ENCODE measurements around the gene RPL34.
"Not testable (repeated sequence)": the region's sequence is repeated elsewhere in the genome, so short reads cannot be mapped to it uniquely, and the experiment has no call there.

RPL34 gene

DNA sequence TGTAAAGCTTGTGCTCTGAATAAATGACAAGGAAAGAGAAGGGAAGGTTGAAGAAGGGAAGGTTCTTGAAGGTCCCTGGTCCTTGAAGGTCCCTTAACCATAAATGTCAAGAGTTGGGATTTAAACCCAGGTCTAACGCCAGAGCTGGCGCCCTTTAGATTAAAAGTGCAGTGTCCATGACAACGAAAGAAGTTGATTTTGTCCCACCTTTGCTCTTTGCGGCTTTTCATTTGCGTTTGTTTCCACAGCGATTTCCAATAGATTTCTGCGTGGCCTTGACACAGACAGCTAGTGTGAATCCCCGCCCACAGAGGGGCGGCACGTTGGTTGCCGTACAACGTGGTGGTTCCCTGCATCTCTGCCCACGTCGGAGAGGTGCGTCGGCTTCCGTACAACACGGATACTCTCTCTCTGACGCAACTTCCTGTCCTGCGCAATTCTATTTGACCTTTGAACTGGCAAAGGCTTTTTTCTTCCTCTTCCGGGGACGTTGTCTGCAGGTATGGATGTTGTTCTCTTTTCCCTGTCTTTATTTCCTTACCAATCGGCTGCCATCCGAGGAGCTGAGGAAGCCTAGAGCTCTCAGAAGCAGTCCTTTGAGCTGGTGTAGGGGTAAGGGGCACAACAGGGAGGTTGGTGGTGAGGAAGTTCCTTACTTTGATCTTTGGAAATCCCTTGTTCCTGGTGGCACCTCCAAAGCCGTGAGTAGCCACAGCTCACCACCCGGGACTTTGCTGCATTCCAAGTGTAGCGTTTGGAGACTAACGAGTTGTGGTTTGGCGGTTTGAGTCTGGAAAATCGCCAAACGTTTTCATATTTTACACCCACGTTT is at the start of gene RPL34:
Gene RPL34 (plus strand): TSS at position 476 of the 832 bp plus-strand sequence. CDS start 1,384 bp downstream, outside the sequence.
- DNase-seq (ENCODE audit: low read depth) = peak; percentile 97

DNA sequence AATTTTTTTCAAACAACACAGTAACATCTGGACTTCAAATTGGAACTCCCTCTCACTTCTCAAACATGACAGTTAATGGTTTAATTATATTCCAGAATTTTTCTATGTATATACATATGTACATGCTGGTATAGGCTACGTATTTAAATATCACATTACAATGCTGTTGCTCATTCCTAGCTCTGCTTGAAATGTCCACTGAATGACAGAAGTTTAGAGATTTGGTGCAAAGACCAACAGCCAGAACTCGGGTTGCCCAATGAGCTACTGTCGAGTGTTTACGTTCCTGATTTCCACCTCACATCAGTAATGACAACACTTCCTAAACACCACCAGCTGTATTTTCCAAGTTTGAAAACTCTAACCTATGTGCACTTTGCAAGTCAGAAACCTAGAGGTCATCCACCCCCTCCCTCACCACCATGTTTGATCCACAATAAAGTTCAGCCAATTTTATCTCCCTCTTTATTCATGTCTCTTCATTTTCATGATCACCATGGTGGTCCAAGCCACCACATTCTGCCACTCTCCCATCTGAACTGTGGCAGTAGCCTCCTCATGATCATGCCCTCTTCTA is 49.3 kb upstream of the RPL34 start:
- DNase-seq (ENCODE audit: low read depth) = no peak

DNA sequence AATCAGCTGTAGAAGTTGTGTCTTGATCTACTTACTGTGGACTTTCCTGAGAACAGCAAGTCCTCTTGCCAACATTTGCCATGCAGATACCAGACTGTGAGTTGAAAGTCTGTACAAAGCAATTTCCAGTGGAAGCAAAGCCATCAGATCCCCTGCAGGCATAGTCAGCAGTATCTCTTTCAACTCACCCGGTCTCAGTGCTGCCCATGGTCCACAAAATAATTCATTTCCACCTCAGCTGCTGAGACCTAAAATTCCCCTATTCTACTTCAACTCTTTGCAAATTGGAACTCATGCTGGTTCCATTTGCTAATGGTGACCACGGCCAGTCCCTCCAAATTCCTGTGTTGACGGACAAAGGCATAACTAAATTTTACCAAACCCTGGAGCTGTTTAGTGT is 46.0 kb upstream of the RPL34 start:
- DNase-seq (ENCODE audit: low read depth) = no peak

DNA sequence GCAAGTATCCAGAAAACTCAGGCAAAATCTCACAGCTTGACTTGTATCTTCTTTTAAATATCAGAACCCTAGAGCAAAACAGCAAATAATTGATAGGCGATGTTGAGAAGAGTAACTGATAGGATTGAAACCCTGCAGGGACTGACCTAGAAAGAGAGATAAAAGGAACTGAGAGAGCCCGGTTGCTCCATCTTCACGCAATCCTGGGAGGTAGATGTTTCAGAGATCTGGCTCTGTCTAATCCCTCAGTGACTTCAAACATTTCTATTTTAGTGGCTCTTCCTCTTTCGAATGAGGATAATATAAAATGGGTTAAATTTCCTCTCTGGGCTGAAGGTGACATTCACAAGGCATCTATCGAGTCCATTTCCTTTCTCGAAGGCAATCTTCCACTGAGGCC is 39.3 kb upstream of the RPL34 start:
- no peak for DNase-seq (ENCODE audit: low read depth)

DNA sequence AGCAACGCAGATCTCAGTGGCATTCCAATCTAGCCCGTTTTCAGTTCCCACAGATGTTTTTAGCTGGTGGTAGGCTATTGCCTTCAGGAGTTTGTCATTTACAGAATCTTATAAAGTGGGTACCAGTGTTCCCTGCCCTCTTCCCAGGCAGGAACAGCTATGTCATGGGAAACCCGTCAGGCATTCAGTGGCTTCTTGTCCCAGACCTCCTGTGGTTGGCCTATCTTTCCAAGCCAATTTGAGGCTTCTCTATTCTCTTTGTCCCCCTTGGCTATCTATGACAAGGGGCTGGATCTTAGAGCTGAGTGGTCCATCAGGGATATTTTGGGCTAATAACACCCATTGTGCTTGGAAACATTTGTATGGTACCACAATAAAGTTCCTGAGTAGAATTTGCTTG is 33.6 kb upstream of the RPL34 start:
- DNase-seq (ENCODE audit: low read depth) = no peak

DNA sequence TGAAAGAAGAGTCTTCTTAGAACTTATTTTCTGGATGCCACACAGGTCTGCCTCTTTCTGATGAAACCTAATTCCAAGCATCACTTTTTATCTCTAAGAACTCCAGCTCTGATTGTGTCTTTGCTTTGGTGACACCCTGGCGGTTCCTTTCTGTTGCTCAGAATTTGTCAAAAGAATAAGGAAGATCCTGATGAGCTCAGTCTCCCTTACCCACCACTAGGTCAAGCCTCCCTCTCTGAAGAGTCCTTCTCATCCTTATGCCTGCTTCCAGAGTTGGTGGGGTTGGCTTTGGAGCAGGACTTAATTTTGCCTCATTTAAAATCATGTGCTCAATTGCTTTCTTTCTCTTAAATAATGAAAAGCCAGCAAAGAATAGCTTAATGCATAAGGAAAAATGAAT is 31.5 kb upstream of the RPL34 start:
- no peak for DNase-seq (ENCODE audit: low read depth)

DNA sequence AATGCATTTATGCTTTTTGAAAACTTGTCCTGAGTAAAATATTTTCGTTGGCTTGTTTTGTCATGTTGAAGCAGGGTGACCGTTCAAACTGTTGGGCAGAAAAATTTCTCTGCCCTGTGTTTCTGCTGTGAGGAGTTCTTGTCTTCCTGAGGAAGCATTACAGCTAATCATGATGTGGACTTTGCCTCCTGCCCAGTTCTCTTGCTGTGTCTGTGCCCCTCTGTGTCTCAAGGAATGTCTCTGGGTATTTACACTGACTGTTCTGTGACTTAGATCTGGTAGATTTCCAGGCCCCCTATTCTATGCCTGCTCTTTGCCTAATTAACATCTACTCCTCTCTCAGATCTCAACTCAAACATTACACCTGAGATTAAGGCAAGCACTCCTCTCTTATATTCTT is 30.4 kb upstream of the RPL34 start:
- DNase-seq (ENCODE audit: low read depth) = no peak

DNA sequence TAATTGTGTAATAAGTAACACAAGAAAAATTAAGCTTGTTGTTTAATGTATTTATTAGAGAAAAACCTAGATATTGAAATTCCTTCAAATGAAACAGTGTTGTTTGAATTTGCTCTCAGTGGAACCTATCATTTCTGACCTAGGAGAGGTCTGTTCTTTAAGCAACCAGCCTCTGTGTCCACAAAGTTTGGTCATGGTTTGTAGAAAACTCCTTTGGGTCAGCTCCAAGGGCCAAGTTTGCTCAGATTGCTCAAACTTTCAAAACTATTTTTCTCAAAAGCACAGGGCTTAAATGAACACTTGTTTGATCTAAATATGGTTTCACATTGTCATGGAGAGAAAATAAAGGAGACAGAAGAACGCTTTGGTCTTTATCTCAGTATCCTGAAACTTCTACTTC is 29.6 kb upstream of the RPL34 start:
- DNase-seq (ENCODE audit: low read depth) = no peak

DNA sequence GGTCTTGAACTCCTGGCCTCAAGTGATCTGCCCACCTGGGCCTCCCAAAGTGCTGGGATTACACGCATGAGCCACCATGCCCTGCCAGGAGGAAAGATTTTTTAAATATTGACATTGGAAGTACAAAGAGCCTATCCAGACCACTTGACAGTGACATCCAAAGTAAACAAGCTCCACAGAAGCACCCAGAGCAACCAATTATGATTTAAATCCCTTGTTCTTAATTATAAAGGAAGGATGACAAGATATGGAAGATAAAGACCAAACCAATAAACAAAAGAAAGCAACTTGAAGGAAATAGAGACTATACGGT is 27.7 kb upstream of the RPL34 start:
- no peak for DNase-seq (ENCODE audit: low read depth)

DNA sequence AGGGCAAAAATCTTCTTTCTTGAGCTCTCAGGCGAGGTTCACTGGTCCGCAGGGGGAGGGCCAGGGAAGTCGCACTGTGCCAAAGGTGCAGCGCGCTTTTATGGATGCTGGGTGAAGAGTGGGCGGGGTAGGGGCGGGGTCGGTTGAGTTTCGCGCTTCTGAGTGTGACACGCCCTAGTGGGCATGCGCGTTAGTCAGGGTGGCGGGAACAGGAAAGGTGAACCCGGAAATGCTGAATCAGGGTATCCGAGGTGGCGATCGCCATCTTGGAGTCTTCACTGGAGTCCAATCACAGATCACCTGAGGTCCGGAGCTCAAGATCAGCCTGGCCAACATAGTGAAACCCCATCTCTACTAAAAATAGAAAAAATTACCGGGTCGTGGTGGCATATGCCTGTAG is 26.1 kb upstream of the RPL34 start:
- not testable (repeated sequence) for DNase-seq (ENCODE audit: low read depth)

DNA sequence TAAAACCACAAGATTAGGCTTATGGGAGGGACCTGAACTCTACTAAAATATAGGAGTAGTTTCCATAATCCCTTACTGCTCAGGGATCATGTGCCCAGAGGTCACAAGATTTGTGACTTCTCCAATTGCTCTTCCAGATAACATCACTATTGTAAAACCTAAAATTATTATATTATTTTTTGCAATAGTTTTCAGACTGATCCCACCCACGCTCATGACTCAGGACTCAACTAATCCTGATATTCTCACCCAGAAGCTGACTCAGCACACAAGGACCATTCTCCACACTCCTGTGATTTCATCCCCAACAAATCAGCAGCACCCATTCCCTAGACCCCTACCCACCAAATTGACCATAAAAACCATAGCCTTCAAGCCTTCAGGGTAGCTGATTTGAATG is 24.0 kb upstream of the RPL34 start:
- peak; percentile 15 for DNase-seq (ENCODE audit: low read depth)

DNA sequence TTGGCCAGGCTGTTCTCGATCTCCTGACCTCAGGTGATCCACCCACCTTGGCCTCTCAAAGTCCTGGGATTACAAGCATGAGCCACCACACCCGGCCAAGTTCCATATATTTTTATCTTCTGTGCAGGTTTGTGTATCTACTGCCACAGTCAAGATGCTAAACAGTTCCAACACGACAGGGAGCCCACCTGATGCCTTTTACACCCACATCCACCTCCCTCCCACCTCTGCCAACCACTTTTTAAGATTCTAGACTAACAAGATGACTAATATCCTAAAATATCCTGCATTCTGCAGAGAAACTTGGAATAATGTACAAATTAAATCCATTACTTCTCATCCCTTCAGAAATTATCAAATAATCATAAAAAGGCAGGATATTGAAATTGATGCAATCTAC is 19.3 kb upstream of the RPL34 start:
- no peak for DNase-seq (ENCODE audit: low read depth)

DNA sequence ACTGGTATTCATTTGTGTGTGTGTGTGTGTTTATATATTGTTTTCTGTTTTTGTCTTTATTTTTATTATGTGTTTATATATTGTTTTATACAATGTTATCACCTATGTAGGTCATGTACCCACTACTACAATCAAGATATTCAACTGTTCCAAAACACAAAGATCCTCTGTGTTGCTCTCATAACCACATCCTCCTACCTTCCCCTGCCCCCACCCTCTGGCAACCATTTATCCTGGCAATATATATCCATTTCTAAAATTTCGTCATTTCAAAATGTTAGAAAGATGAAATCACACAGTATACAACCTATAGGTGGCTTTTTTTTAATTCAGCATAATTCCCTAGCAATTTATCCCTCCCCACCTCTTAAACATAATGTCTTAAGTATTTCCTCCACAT is 18.8 kb upstream of the RPL34 start:
- no peak for DNase-seq (ENCODE audit: low read depth)

DNA sequence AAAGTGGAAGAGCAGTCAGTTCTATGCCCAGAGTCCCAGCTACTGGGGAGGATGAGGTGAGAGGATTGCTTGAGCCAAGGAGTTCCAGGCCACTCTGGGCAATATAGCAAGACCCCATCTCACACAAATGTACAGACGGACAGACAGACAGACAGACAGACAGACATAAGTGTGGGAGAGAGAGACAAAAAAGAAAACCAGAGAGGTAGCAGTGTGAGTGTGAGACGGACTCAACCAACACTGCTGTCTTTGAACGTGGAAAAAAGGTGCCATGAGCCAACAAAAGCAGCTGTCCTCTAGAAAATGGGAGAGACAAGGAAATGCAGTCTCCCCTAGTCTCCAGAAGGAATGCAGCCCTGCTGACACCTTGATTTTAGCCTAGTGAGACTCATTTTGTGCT is 18.2 kb upstream of the RPL34 start:
- no peak for DNase-seq (ENCODE audit: low read depth)

DNA sequence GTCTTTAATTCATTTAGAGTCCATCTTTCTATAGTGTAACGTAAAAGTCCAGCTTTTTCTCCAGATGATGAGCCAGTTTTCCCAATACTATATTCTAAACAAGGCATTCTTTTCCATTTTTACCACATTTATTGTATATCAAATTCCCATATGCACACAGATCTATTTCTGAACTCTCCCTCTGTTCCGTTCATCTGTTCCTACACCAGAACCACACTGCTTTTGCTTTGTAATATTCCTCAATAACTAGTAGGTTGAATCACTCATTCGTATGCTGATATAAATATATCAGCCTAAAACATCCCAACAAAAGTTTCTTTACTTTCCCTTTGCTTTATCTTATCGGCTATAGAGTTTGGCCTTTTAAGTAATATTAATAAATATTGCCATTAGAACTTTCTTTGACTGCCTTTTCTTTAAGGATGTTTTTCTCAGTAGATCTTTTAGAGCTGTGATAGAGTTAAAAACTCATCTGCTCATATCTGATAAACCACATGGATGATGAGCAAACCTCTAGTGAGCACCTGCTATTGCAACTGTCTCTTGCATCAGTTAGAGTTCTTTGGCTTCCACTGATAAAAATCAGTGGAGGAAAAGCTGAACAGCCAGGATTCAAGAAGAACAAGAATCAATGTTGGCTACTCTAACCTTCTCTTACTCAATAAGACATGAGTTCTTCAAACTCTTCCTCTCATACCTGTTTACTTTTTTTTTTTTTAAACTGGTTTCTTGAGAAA is 13.1 kb upstream of the RPL34 start:
- DNase-seq (ENCODE audit: low read depth) = no peak

DNA sequence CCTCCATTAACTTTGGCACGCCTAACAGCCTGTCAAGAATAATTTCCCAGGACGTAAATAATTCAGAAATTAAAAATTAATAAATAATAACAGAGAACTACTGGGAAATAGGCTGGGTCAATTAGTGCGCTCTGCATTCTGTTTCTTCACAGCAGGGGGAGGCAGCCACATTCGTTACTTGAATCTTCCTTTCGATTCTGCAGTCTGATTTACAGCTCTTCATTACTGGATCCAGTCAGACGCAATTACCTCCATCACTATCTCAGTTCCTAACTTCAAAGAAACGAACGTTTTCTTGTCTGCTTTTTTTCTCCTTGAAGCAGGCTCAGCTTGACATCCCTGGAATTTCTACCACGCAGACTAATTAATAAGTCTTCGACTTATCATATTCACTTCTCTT is 9.0 kb upstream of the RPL34 start:
- no peak for DNase-seq (ENCODE audit: low read depth)

DNA sequence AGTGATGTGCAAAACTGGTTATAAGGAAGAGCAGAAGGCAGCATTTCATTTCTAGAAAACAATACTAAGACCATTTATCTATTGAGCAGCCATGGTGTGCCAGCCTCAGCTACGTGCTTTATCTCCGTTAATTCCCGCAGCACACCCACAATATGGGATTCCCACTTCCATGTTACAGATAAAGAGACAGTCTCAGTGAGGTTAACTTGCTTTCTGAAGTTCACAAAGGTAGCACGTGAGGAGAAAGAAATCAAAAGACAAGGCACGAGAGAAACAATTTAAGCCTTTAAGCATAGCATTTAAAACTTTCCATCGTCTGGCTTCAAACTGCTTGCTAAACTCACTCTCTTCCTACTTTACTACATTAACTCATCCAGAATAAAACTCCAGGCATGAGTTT is 8.0 kb upstream of the RPL34 start:
- no peak for DNase-seq (ENCODE audit: low read depth)

DNA sequence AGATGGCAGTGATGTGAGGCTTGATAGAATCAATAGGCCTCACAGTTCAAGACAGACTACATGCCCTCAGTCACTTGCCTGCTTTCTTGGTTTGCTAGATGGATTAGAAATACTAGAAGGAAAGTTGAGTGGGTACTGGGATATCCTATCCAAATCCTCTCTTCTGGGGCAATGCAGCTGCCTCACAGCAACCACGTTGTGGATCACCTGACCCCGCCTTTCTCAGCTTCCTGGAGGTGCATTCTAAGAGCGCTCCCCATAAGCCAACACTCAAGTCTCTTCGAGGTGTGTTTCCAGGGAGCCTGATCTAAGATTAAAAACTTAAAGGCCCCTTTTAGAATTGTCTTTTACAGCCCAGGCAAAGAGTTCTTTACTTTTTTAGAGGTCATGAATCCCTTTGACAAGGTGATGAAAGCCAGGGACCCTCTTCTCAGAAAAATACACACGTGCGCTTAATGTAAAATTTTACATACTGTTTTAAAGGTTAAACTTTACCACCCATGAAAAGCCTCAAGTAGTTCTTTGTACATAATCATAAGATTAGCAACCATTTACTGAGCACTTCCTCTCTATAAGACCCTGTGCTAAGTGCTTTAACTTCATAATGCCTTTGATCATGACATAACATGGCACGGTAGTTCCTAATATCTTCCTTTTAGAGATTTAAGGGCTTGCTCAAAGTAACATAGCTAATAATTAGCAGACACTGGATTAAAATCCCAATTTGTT is 840 bp upstream of the RPL34 start:
- DNase-seq (ENCODE audit: low read depth) = no peak

DNA sequence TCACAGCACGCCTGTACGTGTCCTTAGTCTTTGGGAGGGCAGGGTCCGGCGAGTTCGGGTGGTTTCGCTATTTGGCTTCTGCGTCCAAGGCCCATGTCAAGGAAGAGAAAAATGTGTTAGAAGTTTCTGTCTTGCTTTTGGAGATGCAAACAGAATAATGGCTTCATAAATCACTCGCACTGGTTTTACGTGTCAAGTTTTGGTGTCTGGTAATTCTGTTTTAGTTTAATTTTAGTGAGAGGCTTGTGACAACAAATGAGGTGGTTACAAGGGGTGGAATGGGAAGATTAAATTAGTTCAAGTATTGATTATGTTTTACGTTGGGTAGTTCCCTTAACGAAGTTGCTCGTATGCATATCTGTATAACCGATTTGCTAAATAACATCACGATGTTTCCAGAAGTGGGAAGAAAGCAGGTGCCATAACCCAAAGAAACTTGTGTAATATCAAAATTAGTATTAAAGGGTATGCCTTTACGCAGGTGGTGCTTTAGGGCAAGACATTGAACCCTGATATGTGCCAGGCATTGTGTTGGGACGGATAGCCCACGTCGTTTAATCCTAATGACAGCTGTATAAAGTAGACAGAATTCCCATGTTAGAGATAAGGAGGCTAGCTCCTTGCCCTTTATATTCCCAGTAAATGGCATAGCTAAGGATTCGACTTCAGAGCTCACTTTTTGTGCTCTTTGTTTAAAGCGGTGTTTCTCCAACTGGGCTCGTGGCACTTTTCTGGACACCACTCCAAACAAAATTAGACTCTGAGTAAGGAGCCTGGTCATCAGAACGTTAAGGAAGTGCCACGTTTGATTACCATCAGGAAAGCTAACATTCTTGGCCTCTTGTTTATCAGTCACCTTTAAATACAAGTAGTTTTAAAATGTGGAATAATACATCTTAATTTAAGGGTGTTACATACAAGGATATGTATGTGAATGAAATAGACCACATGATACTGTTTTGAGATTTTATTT is 843 bp downstream of the RPL34 start:
- DNase-seq (ENCODE audit: low read depth) = no peak

DNA sequence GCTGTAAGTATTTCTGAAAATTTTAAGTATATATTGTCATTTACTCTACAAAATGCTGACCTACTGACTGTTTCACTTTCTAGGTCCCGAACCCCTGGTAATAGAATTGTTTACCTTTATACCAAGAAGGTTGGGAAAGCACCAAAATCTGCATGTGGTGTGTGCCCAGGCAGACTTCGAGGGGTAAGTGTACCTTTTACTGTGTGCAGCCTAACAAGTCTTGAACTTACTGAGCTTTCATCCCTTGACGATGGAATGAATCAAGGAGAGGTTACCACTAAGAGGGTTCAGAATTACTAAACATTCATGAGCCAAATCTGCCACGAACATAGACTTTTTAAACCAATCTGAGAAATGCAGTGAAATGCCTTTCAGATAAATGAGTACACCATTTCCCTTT is 1.6 kb downstream of the RPL34 start:
- DNase-seq (ENCODE audit: low read depth) = no peak

DNA sequence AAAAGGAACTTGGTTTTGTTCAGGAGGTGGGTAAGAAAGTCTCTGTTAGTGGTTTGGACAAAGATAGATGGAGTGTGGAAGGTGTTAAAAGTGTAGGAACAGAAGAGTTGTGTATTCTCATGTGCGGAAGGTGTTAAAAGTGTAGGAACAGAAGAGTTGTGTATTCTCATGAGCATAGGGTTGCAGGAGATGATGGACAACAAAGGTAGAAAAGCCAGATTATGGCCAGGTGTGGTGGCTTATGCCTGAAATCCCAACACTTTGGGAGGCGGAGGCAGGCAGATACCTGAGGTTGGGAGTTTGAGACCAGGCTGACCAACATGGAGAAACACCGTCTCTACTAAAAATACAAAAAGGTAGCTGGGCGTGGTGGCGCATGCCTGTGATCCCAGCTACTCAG is 2.5 kb downstream of the RPL34 start:
- no peak for DNase-seq (ENCODE audit: low read depth)
